Transverse colon (tissue), 4 donors: ENCODE results near the gene PML. TPM values are rescaled to one million over a fixed set of nuclear protein-coding genes. Genes with fewer than 3 reads are reported as not detected.

Source experiments
- DNase-seq: peaks from one replicate; pipeline ENCODE4 v3.0.0-alpha.2; 2019
- H3K27ac ChIP-seq, 4 donors: fragments of 200-600 bp; sonication (generic); 2 replicates each; pipeline ENCODE4 v1.5.1; 2016 to 2018; ENCODE audit warnings: inconsistent platforms in 4 of 4
- H3K27me3 ChIP-seq: fragments of 200-600 bp; sonication (generic); 2 replicates; pipeline ENCODE4 v1.5.1; 2017; ENCODE audit warnings: inconsistent platforms
- H3K36me3 ChIP-seq, 4 donors: fragments of 200-600 bp; sonication (generic); 2 replicates each; pipeline ENCODE4 v1.5.1; 2017 to 2019; ENCODE audit warnings: inconsistent platforms in 4 of 4
- H3K4me1 ChIP-seq, 4 donors: fragments of 200-600 bp; sonication (generic); 2 replicates each; pipeline ENCODE4 v1.5.1; 2017 to 2020; ENCODE audit warnings: inconsistent platforms in 4 of 4
- H3K4me3 ChIP-seq, 4 donors: fragments of 200-600 bp; sonication (generic); 1 replicate in 1 of 4; 2 replicates in 3 of 4; pipeline versions ENCODE4 v1.5.1 to v1.6.1; 2017 to 2019; ENCODE audit warnings: inconsistent platforms in 4 of 4
- H3K9me3 ChIP-seq, 2 donors: fragments of 200-600 bp; sonication (generic); 2 replicates each; pipeline ENCODE4 v1.5.1; 2017 to 2019; ENCODE audit warnings: inconsistent platforms in 2 of 2
- CTCF ChIP-seq, 5 experiments: fragments of 200-600 bp in 3 of 5; fragments of 450-650 bp in 2 of 5; sonication (generic) in 3 of 5; IDR thresholded peaks; 1 replicate in 2 of 5; 2 replicates in 3 of 5; pipeline ENCODE4 v1.5.1; 2016 to 2017; ENCODE audit warnings: antibody characterized with exemption in 5 of 5, inconsistent platforms in 3 of 5, mild to moderate bottlenecking in 2 of 5, moderate library complexity in 1 of 5
- EP300 ChIP-seq: sonication (generic); formaldehyde crosslinking; IDR thresholded peaks from one replicate; pipeline ENCODE4 v1.6.1; 2017; ENCODE audit warnings: antibody characterized with exemption, low read depth
- POLR2A ChIP-seq: fragments of 450-650 bp; IDR thresholded peaks from one replicate; pipeline ENCODE4 v1.6.1; 2016; ENCODE audit warnings: antibody characterized with exemption, mild to moderate bottlenecking, moderate library complexity
- POLR2AphosphoS5 ChIP-seq, 3 donors: sonication (generic); formaldehyde crosslinking; IDR thresholded peaks; one replicate each; pipeline ENCODE4 v1.6.1; 2016; ENCODE audit warnings: antibody characterized with exemption in 3 of 3
- WGBS, 2 donors: methylation state at CpG; one replicate each; pipeline ENCODE4 v1.1.5; 2018; ENCODE audit warnings: low coverage in 1 of 2; 5-methylcytosine and 5-hydroxymethylcytosine counted together
- in situ Hi-C, 4 donors: fragments of 200-750 bp; cut with MboI; loops; one replicate each; pipeline versions ENCODE4 v1.15.0 to v1.15.1; 2017; ENCODE audit warnings: low sequenced_read_pairs in 3 of 4, low pct_ligation_motif_present in 1 of 4, low pct_unique_long_range_greater_than_20kb in 1 of 4
- intact Hi-C: fragments of 100-400 bp; cut with DNase I; formaldehyde crosslinking; loops from one replicate; pipeline ENCODE4 v1.15.1; 2023; ENCODE audit warnings: low total_unique reads
- total RNA-seq, 4 donors: library from RNA; depleted of rRNA; stranded (reverse); fragments of >200 nt; gene quantifications; one replicate each; pipeline ENCODE4 v1.1.0, GENCODE V29; 2016

Gene PML
- total RNA-seq, 4 donors from 2014 or later, result 35.1 to 128 (median 70.0) TPM

DNA sequence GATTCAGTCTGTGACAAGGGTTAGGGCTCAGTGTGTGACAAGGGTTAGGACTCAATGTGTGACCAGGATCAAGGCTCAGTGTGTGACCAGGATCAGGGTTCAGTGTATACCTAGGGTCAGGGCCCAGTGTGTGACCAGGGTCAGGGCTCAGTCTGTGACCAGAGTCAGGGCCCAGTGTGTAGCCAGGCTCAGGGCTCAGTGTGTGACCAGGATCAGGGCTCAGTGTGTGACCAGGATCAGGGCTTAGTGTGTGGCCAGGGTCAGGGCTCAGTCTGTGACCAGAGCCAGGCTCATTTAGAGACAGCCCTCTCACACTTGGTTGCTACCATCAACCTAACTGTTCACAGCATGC lies 44.1 kb upstream of the PML start:
- no peaks in the 10 kb centered on the region for H3K9me3 ChIP-seq
- H3K36me3 ChIP-seq, result no peaks in the 10 kb centered on the region
- intact Hi-C loops, result loop anchor here (2.0 kb wide), 1 partner anchor 14 kb away; no protein-coding TSS in a partner anchor
- no peak overlapping the region for H3K4me3 ChIP-seq
- H3K27me3 ChIP-seq, result no peaks in the 10 kb centered on the region
- in situ Hi-C loops, result loop anchor here in 1 of 4 donors (25.0 kb wide), 1 partner anchor 362 kb away; no protein-coding TSS in a partner anchor
- peaks cover 8 to 19% (median 10%) of the 10 kb centered on the region in 4 donors for H3K4me1 ChIP-seq
- no peak for DNase-seq
- H3K27ac ChIP-seq, result peak overlapping the region; percentile 82 to 95 (median 89)
- no peak for TF ChIP-seq CTCF (IDR thresholded peaks at IDR 0.05)
- no peak for TF ChIP-seq POLR2AphosphoS5 (IDR thresholded peaks at IDR 0.05)
- TF ChIP-seq POLR2A, result no peak
- TF ChIP-seq EP300, result no peak

DNA sequence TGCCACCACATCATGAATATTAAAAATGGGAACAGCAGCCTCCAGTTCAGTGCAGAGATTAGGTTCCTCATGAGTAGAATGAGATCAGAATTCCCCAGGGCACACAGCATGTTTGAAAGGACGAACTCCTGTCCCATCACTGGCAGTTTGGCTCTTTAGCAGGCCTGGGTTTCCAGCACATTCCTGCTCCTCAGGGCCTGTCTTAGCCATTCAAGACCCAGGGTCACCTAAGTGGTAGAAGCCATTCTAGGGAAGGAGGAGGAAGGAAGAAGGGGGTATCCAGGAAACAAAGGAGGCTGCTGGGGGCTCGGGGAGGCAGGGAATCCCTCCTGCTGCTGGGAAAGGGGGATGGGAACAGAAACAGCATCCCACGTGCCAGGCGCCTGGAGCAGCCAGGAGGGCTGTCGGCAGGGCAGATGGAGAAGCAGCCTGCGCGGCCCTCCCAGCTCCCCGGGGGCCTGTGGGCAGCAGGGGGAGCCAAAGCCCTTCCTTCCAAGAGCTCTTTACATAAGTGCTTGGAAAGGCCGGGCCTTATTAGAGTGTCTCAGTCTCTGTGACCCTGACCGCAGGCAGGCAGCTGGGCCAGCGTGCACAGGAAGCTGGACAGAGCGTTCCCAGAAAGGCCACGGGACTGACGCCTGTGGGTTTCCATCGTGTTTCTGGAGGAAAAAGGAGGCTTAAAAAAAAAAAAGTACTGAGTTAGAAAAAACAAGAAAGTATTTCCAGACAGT lies 43.5 kb upstream of the PML start:
- peak; percentile 53 to 61 (median 55) for TF ChIP-seq POLR2AphosphoS5 (IDR thresholded peaks at IDR 0.05)
- TF ChIP-seq POLR2A, result no peak
- TF ChIP-seq CTCF (IDR thresholded peaks at IDR 0.05), result peak; percentile 48 to 63 (median 59)
- TF ChIP-seq EP300, result no peak
- Histone ChIP-seq H3K4me3 (no peak overlapping the region), H3K27me3 (no peaks in the 10 kb centered on the region), H3K9me3 (no peaks in the 10 kb centered on the region), H3K4me1 (peaks cover 8 to 19% (median 10%) of the 10 kb centered on the region in 4 donors), H3K27ac (peak overlapping the region; percentile 82 to 95 (median 89)), H3K36me3 (no peaks in the 10 kb centered on the region)
- in situ Hi-C loops, result loop anchor here in 1 of 4 donors (25.0 kb wide), 1 partner anchor 361 kb away; no protein-coding TSS in a partner anchor
- WGBS, 2 donors, result 24 to 31% methylated on average over 2 to 15 of the region's 15 CpGs
- DNase-seq, result peak; percentile 85
- intact Hi-C loops, result loop anchor here (2.0 kb wide), 1 partner anchor 14 kb away; no protein-coding TSS in a partner anchor

DNA sequence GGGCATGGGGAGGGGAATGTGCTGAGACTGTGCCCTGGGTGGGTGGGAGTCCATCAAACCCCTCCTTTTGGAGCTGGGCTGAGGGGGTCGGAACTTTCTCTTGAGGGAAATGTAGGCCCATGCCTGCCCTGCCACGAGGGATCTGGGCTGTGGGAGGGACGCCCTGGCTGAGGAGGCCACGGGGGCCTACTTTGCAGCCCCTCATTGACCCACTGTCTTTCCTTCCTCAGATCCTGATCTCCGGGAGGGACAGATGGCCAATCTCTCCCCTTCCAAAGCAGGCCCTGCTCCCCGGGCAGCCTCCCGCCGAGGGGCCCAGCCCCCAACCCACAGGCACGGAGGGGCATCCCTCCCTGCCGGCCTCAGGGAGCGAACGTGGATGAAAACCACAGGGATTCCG lies 42.9 kb upstream of the PML start:
- DNase-seq, result no peak
- in situ Hi-C loops (loop anchor here in 1 of 4 donors (25.0 kb wide), 1 partner anchor 361 kb away; no protein-coding TSS in a partner anchor), intact Hi-C loops (loop anchor here (2.0 kb wide), 1 partner anchor 13 kb away; no protein-coding TSS in a partner anchor)
- Histone ChIP-seq H3K9me3 (no peaks in the 10 kb centered on the region), H3K27me3 (no peaks in the 10 kb centered on the region), H3K4me1 (peaks cover 8 to 19% (median 10%) of the 10 kb centered on the region in 4 donors), H3K36me3 (no peaks in the 10 kb centered on the region), H3K27ac (peak overlapping the region; percentile 82 to 95 (median 89)), H3K4me3 (no peak overlapping the region)
- WGBS, 2 donors, result 72 to 73% methylated on average over 12 to 13 of the region's 13 CpGs
- no peak for TF ChIP-seq CTCF (IDR thresholded peaks at IDR 0.05)
- no peak for TF ChIP-seq EP300
- no peak for TF ChIP-seq POLR2AphosphoS5 (IDR thresholded peaks at IDR 0.05)
- TF ChIP-seq POLR2A, result no peak

DNA sequence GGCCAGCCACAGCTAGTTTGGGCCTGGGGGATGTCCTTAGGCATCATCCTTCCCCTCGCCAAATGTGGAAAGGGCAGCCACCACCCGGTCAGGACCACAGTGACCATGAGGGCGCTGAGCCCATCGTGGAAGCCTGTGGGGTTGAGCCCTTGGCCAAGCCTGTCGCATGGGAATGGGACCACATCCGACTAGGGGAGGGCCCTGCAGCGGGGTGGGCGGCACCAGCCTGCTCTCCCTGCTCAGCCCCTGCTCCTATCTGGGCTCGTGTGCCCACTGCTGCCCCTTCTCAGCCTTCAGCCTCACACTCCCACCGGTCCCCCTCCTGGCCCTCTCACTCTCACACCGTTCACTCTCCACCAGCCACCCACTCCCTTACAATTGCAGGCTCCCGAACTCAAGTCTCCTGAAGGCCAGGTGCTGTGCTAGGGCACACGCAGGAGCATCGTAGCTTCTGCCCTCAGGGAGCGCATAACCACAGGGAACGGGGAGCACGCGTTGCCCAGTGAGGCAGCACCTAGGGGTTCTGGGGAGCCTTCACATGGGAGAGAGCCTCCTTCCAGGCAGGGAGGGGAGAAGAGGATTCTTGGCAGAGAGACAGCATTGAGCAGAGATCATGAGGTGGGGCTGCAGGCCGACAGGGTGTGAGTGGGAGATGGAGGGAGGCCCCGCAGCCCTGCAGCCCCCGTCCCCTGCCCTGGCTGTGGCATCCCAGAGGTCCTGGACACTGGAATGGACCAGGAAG lies 42.2 kb upstream of the PML start:
- no peaks in the 10 kb centered on the region for H3K27me3 ChIP-seq
- in situ Hi-C loops, result loop anchor here in 1 of 4 donors (25.0 kb wide), 1 partner anchor 360 kb away; no protein-coding TSS in a partner anchor
- H3K4me3 ChIP-seq, result no peak overlapping the region
- intact Hi-C loops, result no loop called here
- no peaks in the 10 kb centered on the region for H3K9me3 ChIP-seq
- no peaks in the 10 kb centered on the region for H3K36me3 ChIP-seq
- peak overlapping the region; percentile 82 to 95 (median 89) for H3K27ac ChIP-seq
- peaks cover 8 to 19% (median 10%) of the 10 kb centered on the region in 4 donors for H3K4me1 ChIP-seq
- WGBS, 2 donors, result 90% methylated on average over 21 of the region's 21 CpGs; no CpG with 5 or more reads in 1 of the 2 donors
- TF ChIP-seq EP300, result no peak
- DNase-seq, result no peak
